Left ventricle myocardium inferior (tissue), 1 donor: ENCODE data around the gene ATG9B. TPM values are rescaled to one million over a fixed set of nuclear protein-coding genes. Genes with fewer than 3 reads are reported as not detected.

Experiments used
- DNase-seq: peaks from one replicate; pipeline ENCODE4 v3.0.0-alpha.2; 2020
- H3K27ac ChIP-seq: fragments of 200-600 bp; replicated peaks from 2 replicates; pipeline ENCODE4 v1.8.0; 2021
- H3K27me3 ChIP-seq: fragments of 200-600 bp; 2 replicates; pipeline ENCODE4 v1.8.0; 2021; ENCODE audit warnings: low read depth
- H3K36me3 ChIP-seq: fragments of 200-600 bp; 2 replicates; pipeline ENCODE4 v1.8.0; 2021
- H3K4me1 ChIP-seq: fragments of 200-600 bp; 2 replicates; pipeline ENCODE4 v1.8.0; 2021
- H3K4me3 ChIP-seq: fragments of 200-600 bp; 2 replicates; pipeline ENCODE4 v1.8.0; 2021; ENCODE audit warnings: mild to moderate bottlenecking, moderate library complexity
- H3K9me3 ChIP-seq: fragments of 200-600 bp; replicated peaks from 2 replicates; pipeline ENCODE4 v1.8.0; 2021
- CTCF ChIP-seq: fragments of 200-600 bp; IDR thresholded peaks from 2 replicates; pipeline ENCODE4 v1.8.0; 2021; ENCODE audit warnings: antibody characterized with exemption, mild to moderate bottlenecking, borderline replicate concordance
- intact Hi-C: fragments of 100-400 bp; cut with micrococcal nuclease; formaldehyde crosslinking; loops from one replicate; pipeline ENCODE4 v1.11.0; 2022
- total RNA-seq: library from RNA; stranded (reverse); fragmentation: NEBNext Ultra II Directional; extraction: Animal tissue kit (Norgen Biotek cat#: 25700); gene quantifications from one replicate; pipeline ENCODE4 v1.2.1, GENCODE V29; 2021
- donor health status: DM: no; HTN: yes; CAD: no; lungs with severe emphysema.

ATG9B gene
- total RNA-seq, 1 donor from 2014 or later, result not detected

GRCh38 chr7:151035902-151036301, 11.6 kb upstream of the ATG9B start:
- no peak for TF ChIP-seq CTCF
- Histone ChIP-seq H3K27ac (peak overlapping the region; percentile 27), H3K36me3 (peaks cover 39% of the 10 kb centered on the region), H3K4me3 (peak overlapping the region; percentile 14), H3K9me3 (no peaks in the 10 kb centered on the region), H3K27me3 (no peaks in the 10 kb centered on the region), H3K4me1 (peaks cover 39% of the 10 kb centered on the region)
- intact Hi-C loops, result loop anchor here (10.0 kb wide), 1 partner anchor 69 kb away; no protein-coding TSS in a partner anchor
- no peak for DNase-seq

GRCh38 chr7:151035026-151035717, 10.9 kb upstream of the ATG9B start:
- Histone ChIP-seq H3K4me3 (no peak overlapping the region), H3K4me1 (peaks cover 40% of the 10 kb centered on the region), H3K9me3 (no peaks in the 10 kb centered on the region), H3K27ac (peak overlapping the region; percentile 71), H3K36me3 (peaks cover 39% of the 10 kb centered on the region), H3K27me3 (no peaks in the 10 kb centered on the region)
- intact Hi-C loops, result loop anchor here (10.0 kb wide), 1 partner anchor 70 kb away; no protein-coding TSS in a partner anchor
- no peak for TF ChIP-seq CTCF
- peak; percentile 43 for DNase-seq

- H3K36me3 ChIP-seq, result peaks cover 39% of the 10 kb centered on the region
- no peak for TF ChIP-seq CTCF
- no peaks in the 10 kb centered on the region for H3K9me3 ChIP-seq
- peak overlapping the region; percentile 71 for H3K27ac ChIP-seq
- DNase-seq, result no peak
- no peaks in the 10 kb centered on the region for H3K27me3 ChIP-seq
- no peak overlapping the region for H3K4me3 ChIP-seq
- H3K4me1 ChIP-seq, result peaks cover 40% of the 10 kb centered on the region
- intact Hi-C loops, result loop anchor here (10.0 kb wide), 1 partner anchor 70 kb away; no protein-coding TSS in a partner anchor
These were observed 10.2 kb upstream of the ATG9B start for GRCh38 chr7:151034312-151035025.

GRCh38 chr7:151033864-151034249, 9.6 kb upstream of the ATG9B start:
- Histone ChIP-seq H3K4me3 (no peak overlapping the region), H3K36me3 (peaks cover 39% of the 10 kb centered on the region), H3K4me1 (peaks cover 40% of the 10 kb centered on the region), H3K9me3 (no peaks in the 10 kb centered on the region), H3K27ac (no peak overlapping the region), H3K27me3 (no peaks in the 10 kb centered on the region)
- intact Hi-C loops, result loop anchor here (10.0 kb wide), 1 partner anchor 71 kb away; no protein-coding TSS in a partner anchor
- TF ChIP-seq CTCF, result no peak
- DNase-seq, result no peak

- peaks cover 39% of the 10 kb centered on the region for H3K36me3 ChIP-seq
- no peak overlapping the region for H3K27ac ChIP-seq
- no peaks in the 10 kb centered on the region for H3K9me3 ChIP-seq
- no peaks in the 10 kb centered on the region for H3K27me3 ChIP-seq
- intact Hi-C loops, result loop anchor here (10.0 kb wide), 1 partner anchor 72 kb away; no protein-coding TSS in a partner anchor
- DNase-seq, result no peak
- peaks cover 36% of the 10 kb centered on the region for H3K4me1 ChIP-seq
- no peak for TF ChIP-seq CTCF
- no peak overlapping the region for H3K4me3 ChIP-seq
These were observed 8.9 kb upstream of the ATG9B start for GRCh38 chr7:151032936-151033863.
